GM12891 (cell line): ENCODE results near the gene EGFL8.

ENCODE experiments used
- DNase-seq: peaks from one replicate; pipeline ENCODE4 v3.0.0; 2011; ENCODE audit warnings: low spot score; ENCODE audit not compliant: insufficient read length
- FAIRE-seq: peaks from 2 replicates; lab custom pipeline; 2011; peaks lifted over from hg19 to GRCh38; lab: Jason Lieb, UNC
- PAX5 ChIP-seq: IDR thresholded peaks from 2 replicates; pipeline ENCODE4 v1.6.1; 2011; ENCODE audit warnings: low read length, moderate library complexity, mild to moderate bottlenecking; ENCODE audit not compliant: insufficient read depth, severe bottlenecking
- POLR2A ChIP-seq: IDR thresholded peaks from 2 replicates; pipeline ENCODE4 v1.6.1; 2011; ENCODE audit warnings: low read depth, low read length, control low read depth
- POLR2AphosphoS5 ChIP-seq: IDR thresholded peaks from 2 replicates; pipeline ENCODE4 v1.6.1; 2011; ENCODE audit warnings: low read depth, low read length, control low read depth
- POU2F2 ChIP-seq: IDR thresholded peaks from 2 replicates; pipeline ENCODE4 v1.6.1; 2011; ENCODE audit warnings: low read depth, mild to moderate bottlenecking, control low read depth, low read length, moderate library complexity
- SPI1 ChIP-seq: IDR thresholded peaks from 2 replicates; pipeline ENCODE4 v1.6.1; 2011; ENCODE audit warnings: low read depth, low read length, control low read depth
- TAF1 ChIP-seq: IDR thresholded peaks from 2 replicates; pipeline ENCODE4 v1.6.1; 2011; ENCODE audit warnings: low read depth, low read length, control low read depth

EGFL8 gene

DNA sequence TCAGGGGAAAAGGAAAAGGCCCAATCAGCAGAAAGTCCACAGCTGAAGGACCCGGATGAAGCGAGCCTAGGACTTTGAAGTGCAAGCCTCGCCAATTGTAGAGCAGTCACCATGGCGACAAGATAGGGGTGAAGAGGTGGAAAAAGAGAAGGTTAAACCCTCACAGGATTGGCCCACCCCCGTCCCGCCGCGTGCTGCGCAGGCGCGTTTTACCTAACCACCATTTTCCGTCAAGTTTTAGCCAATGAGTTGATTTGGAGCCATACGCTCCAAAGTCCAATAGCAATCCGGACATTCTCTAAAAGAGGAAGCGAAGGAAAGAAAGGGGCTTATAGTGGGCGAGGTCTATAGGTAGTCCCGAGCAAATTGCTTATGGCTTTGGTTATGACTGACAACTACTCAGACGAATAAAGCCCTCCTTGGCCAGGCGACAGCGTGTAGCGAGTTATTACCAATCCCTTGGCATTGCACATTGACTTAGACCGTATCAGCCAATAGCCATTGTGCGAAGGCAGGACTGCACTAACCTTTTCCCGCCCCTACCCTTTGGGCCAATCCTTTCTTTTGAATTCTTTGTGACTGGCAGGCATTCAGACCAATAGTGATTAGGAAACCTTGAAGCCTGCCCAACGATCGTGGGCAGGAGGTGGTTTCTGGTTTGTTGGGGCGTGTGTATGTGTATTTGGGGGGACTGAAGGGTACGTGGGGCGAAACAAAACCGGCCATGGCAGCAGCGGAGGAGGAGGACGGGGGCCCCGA lies 13.6 kb downstream of the EGFL8 start, which contains the start of gene RNF5:
RNF5 (plus strand) TSS at position 618 of the 759 bp plus-strand sequence; CDS start at position 725, 107 bp downstream.
- peak; percentile 99 for FAIRE-seq
- DNase-seq = peak; percentile 90
- TF ChIP-seq SPI1 (peak; percentile 92), TAF1 (no peak)

GRCh38 chr6:32178547-32179440 lies 14.4 kb downstream of the EGFL8 start:
- DNase-seq (no peak), FAIRE-seq (no peak)
- TF ChIP-seq PAX5 (no peak), TAF1 (no peak), POLR2A (0 out of 2 replicates have a peak, but pooled peaks have one; percentile 20), POLR2AphosphoS5 (no peak), POU2F2 (no peak)

- TF ChIP-seq PAX5 (no peak), SPI1 (no peak), POLR2A (no peak), POU2F2 (no peak), POLR2AphosphoS5 (no peak), TAF1 (no peak)
- DNase-seq (no peak), FAIRE-seq (no peak)
Observed at GRCh38 chr6:32179766-32180405, 15.5 kb downstream of the EGFL8 start.

- no peak for TF ChIP-seq TAF1
- TF ChIP-seq PAX5 = no peak
- TF ChIP-seq POLR2AphosphoS5 = no peak
- no peak for TF ChIP-seq POU2F2
- no peak for TF ChIP-seq SPI1
- no peak for TF ChIP-seq POLR2A
- no peak for FAIRE-seq
- no peak for DNase-seq
Observed at GRCh38 chr6:32181148-32181702, 16.8 kb downstream of the EGFL8 start.

DNA sequence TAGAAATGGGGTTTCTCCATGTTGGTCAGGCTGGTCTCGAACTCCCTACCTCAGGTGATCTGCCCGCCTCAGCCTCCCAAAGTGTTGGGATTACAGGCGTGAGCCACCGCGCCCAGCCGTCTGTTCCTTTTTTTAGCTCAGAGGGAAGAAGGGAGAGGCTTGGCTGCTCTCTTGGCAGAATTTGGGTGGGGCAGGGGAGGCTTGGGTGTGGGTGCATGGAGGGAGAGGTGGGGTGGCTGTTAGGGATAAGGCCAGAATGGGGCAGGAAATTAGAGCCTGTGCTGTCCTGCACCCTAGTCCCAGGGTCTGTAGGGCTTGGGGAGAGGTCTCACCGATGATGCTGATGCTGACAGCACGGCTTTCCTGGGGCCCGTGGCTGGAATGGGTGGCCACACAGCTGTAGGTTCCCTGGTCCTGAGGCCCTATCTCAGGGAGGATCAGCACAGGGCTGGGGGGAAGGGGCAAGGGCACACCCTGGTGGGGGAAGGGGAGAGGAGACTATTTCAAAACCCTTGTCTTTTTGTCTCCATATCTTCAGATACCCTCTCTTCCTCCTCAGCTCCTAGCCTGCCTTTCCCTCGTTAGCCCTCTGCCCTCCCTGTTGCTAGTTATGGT lies 17.6 kb downstream of the EGFL8 start:
- TF ChIP-seq POLR2A (no peak), SPI1 (no peak), POU2F2 (no peak), TAF1 (no peak), POLR2AphosphoS5 (no peak), PAX5 (no peak)
- FAIRE-seq = no peak

DNA sequence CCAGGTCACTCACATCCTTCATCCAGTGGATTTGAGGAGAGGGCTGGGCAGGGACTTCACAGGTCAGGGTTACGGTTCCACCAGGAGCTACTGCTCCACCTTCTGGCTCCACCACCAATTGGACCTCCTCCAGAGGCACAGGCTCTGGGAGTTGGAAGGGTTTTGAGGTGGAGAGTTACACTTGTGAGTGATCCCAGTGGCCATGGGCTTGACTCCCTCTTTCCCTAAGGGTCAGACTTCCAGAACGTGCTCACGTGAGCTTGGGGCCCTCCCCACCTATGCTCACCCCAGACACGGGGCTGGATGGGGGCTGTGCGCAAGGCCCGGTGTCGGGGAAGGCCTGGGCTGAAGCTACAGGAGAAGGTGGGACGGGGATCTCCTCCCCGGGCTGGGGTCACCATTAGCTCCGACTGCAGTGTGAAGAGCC lies 18.2 kb downstream of the EGFL8 start:
- TF ChIP-seq POLR2A (no peak), POLR2AphosphoS5 (no peak), POU2F2 (no peak), SPI1 (no peak), PAX5 (no peak)
- FAIRE-seq (no peak), DNase-seq (no peak)

More for the DNA sequence above, 17.6 kb downstream of the EGFL8 start:
- no peak for DNase-seq

- FAIRE-seq (no peak), DNase-seq (no peak)
- no peak for TF ChIP-seq POLR2A
- TF ChIP-seq POLR2AphosphoS5 = no peak
- no peak for TF ChIP-seq POU2F2
- TF ChIP-seq TAF1 = no peak
- no peak for TF ChIP-seq SPI1
- no peak for TF ChIP-seq PAX5
Observed at GRCh38 chr6:32183030-32183429, 18.6 kb downstream of the EGFL8 start.

GRCh38 chr6:32183483-32184083 lies 19.2 kb downstream of the EGFL8 start:
- DNase-seq (no peak), FAIRE-seq (no peak)
- TF ChIP-seq TAF1 (no peak), SPI1 (no peak), POLR2AphosphoS5 (no peak), POU2F2 (no peak), POLR2A (no peak), PAX5 (no peak)
